IMR-90 (cell line): ENCODE measurements around the gene TRIP4. TPM values are rescaled to one million over a fixed set of nuclear protein-coding genes. Genes with fewer than 3 reads are reported as not detected.
"Not testable (repeated sequence)": the region's sequence is repeated elsewhere in the genome, so short reads cannot be mapped to it uniquely, and the experiment has no call there.

ENCODE experiments used
- ATAC-seq: fragments of 200-7000 bp; cut with Tn5 transposase; 2 replicates; pipeline ENCODE4 v1.9.1; 2020; ENCODE audit warnings: low read depth, mild to moderate bottlenecking, moderate library complexity
- BruUV-seq: library from RNA; stranded (reverse); fragments of 400-500 nt; replicated peaks from 2 replicates; lab custom pipeline; 2021; lab: Mats Ljungman, UMichigan
- CTCF ChIA-PET: fragments of 300-600 bp; formaldehyde crosslinking; extraction: SDS; loops from one replicate; lab custom pipeline; 2021; ENCODE audit warnings: antibody characterized with exemption; lab: Yijun Ruan, JAX
- POLR2A ChIA-PET: fragments of 300-600 bp; sonication (Branson Sonifier 250); formaldehyde crosslinking; loops from one replicate; lab custom pipeline; 2022; ENCODE audit warnings: antibody characterized with exemption; ENCODE audit not compliant: unreplicated experiment; lab: Charles Lee
- DNase-seq: peaks from one replicate; pipeline ENCODE4 v3.0.0; 2013
- H2AFZ ChIP-seq: replicated peaks from 2 replicates; pipeline ENCODE3; 2013; ENCODE audit warnings: low read length, mild to moderate bottlenecking; ENCODE audit not compliant: poor library complexity
- H2AK5ac ChIP-seq: 2 replicates; pipeline ENCODE4 v1.6.1; 2013; ENCODE audit warnings: low read depth, low read length, inconsistent platforms
- H2AK9ac ChIP-seq: replicated peaks from 2 replicates; pipeline ENCODE3; 2013; ENCODE audit warnings: mild to moderate bottlenecking, low read depth, low read length, moderate library complexity; ENCODE audit not compliant: poor library complexity
- H2BK120ac ChIP-seq: 2 replicates; pipeline ENCODE4 v1.6.1; 2013; ENCODE audit warnings: low read depth, low read length, inconsistent platforms
- H2BK15ac ChIP-seq: 3 replicates; pipeline ENCODE4 v1.6.1; 2013; ENCODE audit warnings: low read depth, low read length, inconsistent platforms
- H2BK20ac ChIP-seq: 2 replicates; pipeline ENCODE4 v1.6.1; 2013; ENCODE audit warnings: low read depth, mild to moderate bottlenecking, inconsistent platforms, low read length, moderate library complexity
- H2BK5ac ChIP-seq: 2 replicates; pipeline ENCODE4 v1.6.1; 2013; ENCODE audit warnings: mild to moderate bottlenecking, low read depth, low read length, inconsistent platforms; ENCODE audit not compliant: poor library complexity, severe bottlenecking
- H3K14ac ChIP-seq: replicated peaks from 2 replicates; pipeline ENCODE4 v1.6.1; 2013; ENCODE audit warnings: low read depth, low read length, inconsistent platforms
- H3K18ac ChIP-seq: 2 replicates; pipeline ENCODE4 v1.6.1; 2013; ENCODE audit warnings: low read depth, low read length, control low read depth
- H3K23ac ChIP-seq: 2 replicates; pipeline ENCODE4 v1.6.1; 2013; ENCODE audit warnings: low read depth, low read length, inconsistent platforms
- H3K27ac ChIP-seq: 2 replicates; pipeline ENCODE4 v1.5.1; 2013; ENCODE audit warnings: mild to moderate bottlenecking, control low read depth, low read length; ENCODE audit not compliant: insufficient read depth
- H3K27me3 ChIP-seq: 2 replicates; pipeline ENCODE4 v1.6.1; 2013; ENCODE audit warnings: low read length; ENCODE audit not compliant: control insufficient read depth, insufficient read depth
- H3K36me3 ChIP-seq: 2 replicates; pipeline ENCODE4 v1.6.1; 2013; ENCODE audit warnings: low read length, mixed read lengths; ENCODE audit not compliant: control insufficient read depth, insufficient read depth
- H3K4ac ChIP-seq: 2 replicates; pipeline ENCODE4 v1.6.1; 2013; ENCODE audit warnings: low read depth, low read length, inconsistent platforms
- H3K4me1 ChIP-seq: 2 replicates; pipeline ENCODE4 v1.6.1; 2013; ENCODE audit warnings: low read length, mixed read lengths; ENCODE audit not compliant: control insufficient read depth, insufficient read depth
- H3K4me2 ChIP-seq: 2 replicates; pipeline ENCODE4 v1.6.1; 2013; ENCODE audit warnings: low read depth, mild to moderate bottlenecking, control low read depth, low read length, moderate library complexity
- H3K4me3 ChIP-seq: 2 replicates; pipeline ENCODE4 v1.5.1; 2013; ENCODE audit warnings: low read depth, mild to moderate bottlenecking, control low read depth, low read length, moderate library complexity; ENCODE audit not compliant: insufficient read depth
- H3K56ac ChIP-seq: 2 replicates; pipeline ENCODE4 v1.6.1; 2013; ENCODE audit warnings: low read length, inconsistent platforms; ENCODE audit not compliant: insufficient read depth; ENCODE audit errors: extremely low read depth
- H3K79me1 ChIP-seq, 2 experiments: 2 replicates each; pipeline ENCODE4 v1.6.1; 2013; ENCODE audit warnings: low read length in 2 of 2, inconsistent platforms in 1 of 2, low read depth in 1 of 2
- H3K9ac ChIP-seq: 2 replicates; pipeline ENCODE4 v1.6.1; 2013; ENCODE audit warnings: low read depth, low read length, control low read depth
- H3K9me1 ChIP-seq: 2 replicates; pipeline ENCODE4 v1.6.1; 2013; ENCODE audit warnings: low read length, inconsistent platforms; ENCODE audit not compliant: insufficient read depth
- H3K9me3 ChIP-seq: 2 replicates; pipeline ENCODE4 v1.6.1; 2013; ENCODE audit warnings: low read length; ENCODE audit not compliant: control insufficient read depth, insufficient read depth
- H4K20me1 ChIP-seq: 2 replicates; pipeline ENCODE4 v1.6.1; 2013; ENCODE audit warnings: low read length, inconsistent platforms; ENCODE audit not compliant: insufficient read depth
- H4K5ac ChIP-seq: 2 replicates; pipeline ENCODE4 v1.6.1; 2013; ENCODE audit warnings: mild to moderate bottlenecking, low read depth, low read length, control low read depth
- H4K8ac ChIP-seq, 2 experiments: 2 replicates each; pipeline ENCODE4 v1.6.1; 2013; ENCODE audit warnings: low read depth in 2 of 2, low read length in 2 of 2, control low read depth in 1 of 2, inconsistent platforms in 1 of 2
- H4K91ac ChIP-seq: 2 replicates; pipeline ENCODE4 v1.6.1; 2013; ENCODE audit warnings: low read depth, low read length, inconsistent platforms; ENCODE audit not compliant: insufficient read depth
- CTCF ChIP-seq: conservative IDR thresholded peaks from 2 replicates; pipeline ENCODE4 v1.5.1; 2012; ENCODE audit warnings: mild to moderate bottlenecking, low read depth, low read length, improper control_type of control experiment
- WGBS, 2 experiments: methylation state at CpG; one replicate each; pipeline versions ENCODE4 v1.1.5 to v1.1.7; 2013; ENCODE audit warnings: missing lambda C conversion rate in 2 of 2; ENCODE audit not compliant: insufficient read length in 1 of 2; ENCODE audit errors: extremely low coverage in 2 of 2; 5-methylcytosine and 5-hydroxymethylcytosine counted together
- dilution Hi-C: fragments of 300-500 bp; cut with HindIII; formaldehyde crosslinking; loops from one replicate; pipeline ENCODE4 v1.14.3; 2018; ENCODE audit warnings: low sequenced_read_pairs; ENCODE audit not compliant: unreplicated experiment
- in situ Hi-C: fragments of 300-500 bp; cut with MboI; formaldehyde crosslinking; loops from 3 replicates; pipeline ENCODE4 v1.14.3; 2019; ENCODE audit warnings: low sequenced_read_pairs, inconsistent platforms, mixed read lengths
- intact Hi-C: fragments of 100-400 bp; cut with micrococcal nuclease; formaldehyde crosslinking; loops from 2 replicates; pipeline ENCODE4 v1.10.0; 2022
- polyA plus RNA-seq, 3 experiments: library from polyadenylated mRNA; depleted of rRNA; stranded (reverse); fragments of >200 nt; gene quantifications; 2 replicates each; pipeline ENCODE4 v1.2.3, GENCODE V29; 2012; ENCODE audit warnings: low replicate concordance in 1 of 3
- total RNA-seq: library from RNA; depleted of rRNA; stranded (reverse); fragments of >200 nt; gene quantifications from 2 replicates; pipeline ENCODE4 v1.2.3, GENCODE V29; 2012

TRIP4 gene
- total and polyA plus RNA-seq, 2 of the 4 experiments (the other 2 are of a cell fraction): 13.1 to 19.4 TPM

GRCh38 chr15:64369078-64369607, 18.5 kb upstream of the TRIP4 start:
- TF ChIP-seq CTCF: no peak
- no CpG with 5 or more reads among the region's 2 CpGs for WGBS, 2 experiments
- dilution Hi-C loops (no loop called here), intact Hi-C loops (no loop called here), in situ Hi-C loops (loop anchor here (5.0 kb wide), 1 partner anchor 162 kb away; no protein-coding TSS in a partner anchor)
- Histone ChIP-seq H3K9ac (no peak overlapping the region), H3K9me1 (0 out of 2 replicates have a peak, but pooled peaks cover 7% of the 10 kb centered on the region), H3K27me3 (no peaks in the 10 kb centered on the region), H3K79me1 (peaks cover 0 to 27% of the 10 kb centered on the region in 2 experiments; a peak in 2 of 4 replicates), H3K18ac (no peak overlapping the region), H4K8ac (0 out of 4 replicates have a peak overlapping the region, but pooled peaks of 1 of the 2 experiments have one; percentile 33), H2AK5ac (no peak overlapping the region), H2BK20ac (no peak overlapping the region), H3K23ac (no peak overlapping the region), H2AK9ac (peak overlapping the region; percentile 55), H3K4ac (no peak overlapping the region), H3K4me3 (no peak overlapping the region), H3K27ac (no peak overlapping the region), H3K14ac (no peak overlapping the region), H2AFZ (no peak overlapping the region), H3K4me2 (no peak overlapping the region), H3K9me3 (no peaks in the 10 kb centered on the region), H4K5ac (no peak overlapping the region), H4K91ac (no peak overlapping the region), H3K4me1 (no peaks in the 10 kb centered on the region), H3K56ac (no peak overlapping the region), H4K20me1 (no peaks in the 10 kb centered on the region; the same call in 1 of the 2 replicates), H3K36me3 (peaks cover 1% of the 10 kb centered on the region; the same call in 1 of the 2 replicates), H2BK120ac (no peak overlapping the region), H2BK5ac (no peak overlapping the region), H2BK15ac (no peak overlapping the region)
- ChIA-PET CTCF (no interaction called here), POLR2A (no interaction called here)
- BruUV-seq: no TSS peak
- ATAC-seq (no peak), DNase-seq (peak; percentile 11)

GRCh38 chr15:64371383-64371782, 16.3 kb upstream of the TRIP4 start:
- intact Hi-C loops, H3K9me3 ChIP-seq, H2BK5ac ChIP-seq, H4K20me1 ChIP-seq, dilution Hi-C loops, H3K23ac ChIP-seq, H3K18ac ChIP-seq, in situ Hi-C loops, DNase-seq, H3K4me3 ChIP-seq, CTCF ChIA-PET, BruUV-seq, H3K9ac ChIP-seq, H2AK9ac ChIP-seq, H2AFZ ChIP-seq, ATAC-seq, H3K27ac ChIP-seq, H3K56ac ChIP-seq, H2BK15ac ChIP-seq, H3K4me2 ChIP-seq, H3K27me3 ChIP-seq, H3K4ac ChIP-seq, H4K8ac ChIP-seq, H2BK120ac ChIP-seq, H4K5ac ChIP-seq, H3K9me1 ChIP-seq, H3K4me1 ChIP-seq, H2AK5ac ChIP-seq, H3K14ac ChIP-seq, H3K36me3 ChIP-seq, H2BK20ac ChIP-seq, H4K91ac ChIP-seq: not testable (repeated sequence)
- POLR2A ChIA-PET: interaction anchor here (0.6 kb wide), 1 partner anchor 323 kb away, joined by 3 read pairs; no protein-coding TSS in a partner anchor
- WGBS, 2 experiments: 98% methylated on average over 5 of the region's 8 CpGs; no CpG with 5 or more reads in 1 of the 2 experiments
- peaks cover 0 to 35% of the 10 kb centered on the region in 2 experiments; a peak in 2 of 4 replicates for H3K79me1 ChIP-seq
